HepG2 (cell line): ENCODE results near the gene TOR4A. TPM values are rescaled to one million over a fixed set of nuclear protein-coding genes. Genes with fewer than 3 reads are reported as not detected.
A peak's percentile ranks its signal among the peaks of the same experiment; 100 is the strongest.

Experiments used
- CAMTA2 ChIP-seq: sonication (generic); formaldehyde crosslinking; IDR thresholded peaks from 2 replicates; pipeline ENCODE4 v1.4.0; 2020; ENCODE audit warnings: mild to moderate bottlenecking, missing genetic modification reagents, borderline replicate concordance
- GATAD2A ChIP-seq: IDR thresholded peaks from 2 replicates; pipeline ENCODE4 v1.6.1; 2016
- HOXA3 ChIP-seq: sonication (generic); formaldehyde crosslinking; IDR thresholded peaks from 2 replicates; pipeline ENCODE4 v1.5.0; 2020; ENCODE audit warnings: missing genetic modification reagents
- KAT8 ChIP-seq: IDR thresholded peaks from 2 replicates; pipeline ENCODE4 v1.6.1; 2016; ENCODE audit warnings: missing genetic modification reagents, missing compliant biosample characterization
- KLF16 ChIP-seq, 2 experiments: sonication (generic) in 1 of 2; formaldehyde crosslinking in 1 of 2; IDR thresholded peaks; 2 replicates each; pipeline versions ENCODE4 v1.6.1 to v1.8.0; 2016 to 2023; ENCODE audit warnings: missing genetic modification reagents in 2 of 2, missing compliant biosample characterization in 1 of 2
- NCOA1 ChIP-seq: sonication (generic); formaldehyde crosslinking; IDR thresholded peaks from 2 replicates; pipeline ENCODE4 v1.9.0; 2021; ENCODE audit warnings: missing genetic modification reagents
- RAD21 ChIP-seq: fragments of 450-650 bp; formaldehyde crosslinking; IDR thresholded peaks from 2 replicates; pipeline ENCODE4 v1.5.0; 2020; ENCODE audit warnings: mild to moderate bottlenecking
- RNF2 ChIP-seq: fragments of 450-650 bp; conservative IDR thresholded peaks from 2 replicates; pipeline ENCODE4 v1.6.1; 2016; ENCODE audit warnings: low read depth
- WIZ ChIP-seq: sonication (generic); formaldehyde crosslinking; IDR thresholded peaks from 2 replicates; pipeline ENCODE4 v1.5.1; 2020; ENCODE audit warnings: mild to moderate bottlenecking, missing genetic modification reagents
- XBP1 ChIP-seq: sonication (generic); formaldehyde crosslinking; IDR thresholded peaks from 2 replicates; pipeline ENCODE4 v1.5.0; 2020; ENCODE audit warnings: missing genetic modification reagents
- YY1 ChIP-seq: IDR thresholded peaks from 2 replicates; pipeline ENCODE4 v1.6.1; 2011; ENCODE audit warnings: low read length, low read depth, moderate library complexity, mild to moderate bottlenecking; ENCODE audit not compliant: insufficient read depth, insufficient replicate concordance
- ZNF256 ChIP-seq: sonication (generic); formaldehyde crosslinking; conservative IDR thresholded peaks from 2 replicates; pipeline ENCODE4 v1.4.0; 2020; ENCODE audit warnings: missing genetic modification reagents
- ZNF264 ChIP-seq: sonication (generic); formaldehyde crosslinking; IDR thresholded peaks from 2 replicates; pipeline ENCODE4 v1.4.0; 2020; ENCODE audit warnings: missing genetic modification reagents
- ZNF431 ChIP-seq: sonication (generic); formaldehyde crosslinking; IDR thresholded peaks from 2 replicates; pipeline ENCODE4 v1.9.0; 2022; ENCODE audit warnings: missing genetic modification reagents, low read depth, mild to moderate bottlenecking, borderline replicate concordance
- ZNF558 ChIP-seq: sonication (generic); formaldehyde crosslinking; IDR thresholded peaks from 2 replicates; pipeline ENCODE4 v1.9.0; 2022; ENCODE audit warnings: mild to moderate bottlenecking, missing genetic modification reagents, borderline replicate concordance
- ZNF589 ChIP-seq: sonication (generic); formaldehyde crosslinking; conservative IDR thresholded peaks from 2 replicates; pipeline ENCODE4 v1.8.0; 2022; ENCODE audit warnings: mild to moderate bottlenecking, moderate library complexity, missing genetic modification reagents
- ZNF761 ChIP-seq: sonication (generic); formaldehyde crosslinking; conservative IDR thresholded peaks from 2 replicates; pipeline ENCODE4 v1.4.0; 2020; ENCODE audit warnings: mild to moderate bottlenecking, missing genetic modification reagents
- ZNF788 ChIP-seq: sonication (generic); formaldehyde crosslinking; IDR thresholded peaks from 2 replicates; pipeline ENCODE4 v1.5.0; 2020; ENCODE audit warnings: mild to moderate bottlenecking, missing genetic modification reagents, borderline replicate concordance
- ZNF839 ChIP-seq: sonication (generic); formaldehyde crosslinking; IDR thresholded peaks from 2 replicates; pipeline ENCODE4 v1.4.0; 2020; ENCODE audit warnings: missing genetic modification reagents, mild to moderate bottlenecking, borderline replicate concordance
- ZZZ3 ChIP-seq: sonication (generic); formaldehyde crosslinking; IDR thresholded peaks from 2 replicates; pipeline ENCODE4 v1.4.0; 2020; ENCODE audit warnings: missing genetic modification reagents, mild to moderate bottlenecking, borderline replicate concordance
- polyA plus RNA-seq, 8 experiments: library from polyadenylated mRNA; depleted of rRNA in 3 of 8; stranded (reverse) in 7 of 8; unstranded in 1 of 8; fragments of >200 nt; fragmentation: Illumina TruSeq in 4 of 8; extraction: Trizol in 4 of 8; gene quantifications; 2 replicates each; pipeline versions ENCODE4 v1.2.1 to v1.2.3, GENCODE V29; 2011 to 2016; ENCODE audit warnings: low read depth in 4 of 8, missing spikeins in 1 of 8, mixed read lengths in 1 of 8; ENCODE audit not compliant: insufficient read depth in 1 of 8
- total RNA-seq, 5 experiments: library from RNA; depleted of rRNA; stranded (reverse); fragments of >200 nt; fragmentation: Illumina TruSeq; extraction: Trizol; gene quantifications; 2 replicates each; pipeline ENCODE4 v1.2.3, GENCODE V29; 2016; ENCODE audit warnings: low read depth in 1 of 5
- TF ChIP-seq, protein P1 (sequence below): sonication (generic); formaldehyde crosslinking; IDR thresholded peaks from 2 replicates; pipeline ENCODE4 v1.4.0; 2020; ENCODE audit warnings: missing genetic modification reagents, low read depth, mild to moderate bottlenecking, borderline replicate concordance
- TF ChIP-seq, protein P2 (sequence below): fragments of 450-650 bp; IDR thresholded peaks from 2 replicates; pipeline ENCODE4 v1.6.1; 2017; ENCODE audit warnings: mild to moderate bottlenecking
- TF ChIP-seq, protein P3 (sequence below): IDR thresholded peaks from 2 replicates; pipeline ENCODE4 v1.6.1; 2016; ENCODE audit warnings: low read depth, borderline replicate concordance
- TF ChIP-seq, protein P4 (sequence below): sonication (generic); formaldehyde crosslinking; IDR thresholded peaks from 2 replicates; pipeline ENCODE4 v1.8.1; 2023; ENCODE audit warnings: mild to moderate bottlenecking, missing genetic modification reagents

The TOR4A gene
- total and polyA plus RNA-seq, 2 of the 13 experiments (the other 11 are each of a cell fraction or from before 2014, with no cell fraction given), result 11.1 to 14.2 TPM

DNA sequence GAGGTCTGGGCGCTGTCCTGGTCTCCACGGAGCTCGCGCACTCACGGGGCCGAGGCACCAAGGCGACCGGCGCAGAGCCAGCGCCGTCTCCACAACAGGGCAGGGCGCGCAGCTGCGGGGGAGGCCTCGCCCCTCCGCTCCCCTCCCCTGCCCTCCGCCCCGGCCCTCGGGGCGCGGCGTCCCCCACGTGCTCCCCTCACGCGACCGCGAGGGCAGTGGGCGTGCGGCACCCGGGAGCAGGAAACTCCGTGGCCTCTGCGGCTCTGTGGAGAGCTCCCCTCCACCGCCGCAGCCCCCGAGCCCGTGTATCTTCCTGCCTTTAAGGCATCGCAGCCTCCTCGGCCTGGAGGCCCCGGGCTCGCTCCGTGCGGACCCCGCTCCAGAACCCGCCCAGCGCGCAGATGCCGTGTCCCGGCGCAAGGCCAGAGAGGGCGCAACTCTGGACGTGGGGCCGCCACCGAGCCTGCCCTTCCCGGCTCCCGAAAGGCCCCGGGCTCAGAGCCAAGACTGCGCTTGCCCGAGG is 37.1 kb upstream of the TOR4A start (continued):
- TF ChIP-seq KLF16 (CRISPR knock-in tag; IDR thresholded peaks at IDR 0.05) (peak in 1 of 2 experiments; percentile 40; a peak in 1 of 4 replicates), ZNF589 (CRISPR knock-in tag) (0 out of 2 replicates have a peak, but pooled peaks have one; percentile 43), ZNF839 (peak; percentile 86; the same call in 1 of the 2 replicates), KAT8 (CRISPR knock-in tag) (peak; percentile 40; the same call in 1 of the 2 replicates), ZNF761 (CRISPR knock-in tag) (peak; percentile 94), ZNF256 (CRISPR knock-in tag) (0 out of 2 replicates have a peak, but pooled peaks have one; percentile 24), ZNF431 (CRISPR knock-in tag) (peak; percentile 69; the same call in 1 of the 2 replicates), XBP1 (CRISPR knock-in tag) (no peak), RAD21 (CRISPR knock-in tag) (peak; percentile 66; the same call in 1 of the 2 replicates), RNF2 (peak; percentile 92), YY1 (peak; percentile 29), NCOA1 (CRISPR knock-in tag) (peak; percentile 89; the same call in 1 of the 2 replicates), HOXA3 (peak; percentile 61), ZNF788 (peak; percentile 88), ZNF558 (CRISPR knock-in tag) (peak; percentile 63; the same call in 1 of the 2 replicates), CAMTA2 (CRISPR knock-in tag) (0 out of 2 replicates have a peak, but pooled peaks have one; percentile 28), ZNF264 (CRISPR knock-in tag) (peak; percentile 82; the same call in 1 of the 2 replicates), WIZ (CRISPR knock-in tag) (peak; percentile 64), GATAD2A (CRISPR knock-in tag) (peak; percentile 46), ZZZ3 (CRISPR knock-in tag) (peak; percentile 63)
- TF ChIP-seq, protein P1, sequence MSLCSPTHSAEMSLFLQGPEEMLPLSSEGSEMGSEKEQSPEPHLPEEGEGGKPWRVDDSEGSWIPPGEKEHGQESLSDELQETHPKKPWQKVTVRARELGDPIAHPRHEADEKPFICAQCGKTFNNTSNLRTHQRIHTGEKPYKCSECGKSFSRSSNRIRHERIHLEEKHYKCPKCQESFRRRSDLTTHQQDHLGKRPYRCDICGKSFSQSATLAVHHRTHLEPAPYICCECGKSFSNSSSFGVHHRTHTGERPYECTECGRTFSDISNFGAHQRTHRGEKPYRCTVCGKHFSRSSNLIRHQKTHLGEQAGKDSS, result 0 out of 2 replicates have a peak, but pooled peaks have one; percentile 75
- TF ChIP-seq, protein P2, sequence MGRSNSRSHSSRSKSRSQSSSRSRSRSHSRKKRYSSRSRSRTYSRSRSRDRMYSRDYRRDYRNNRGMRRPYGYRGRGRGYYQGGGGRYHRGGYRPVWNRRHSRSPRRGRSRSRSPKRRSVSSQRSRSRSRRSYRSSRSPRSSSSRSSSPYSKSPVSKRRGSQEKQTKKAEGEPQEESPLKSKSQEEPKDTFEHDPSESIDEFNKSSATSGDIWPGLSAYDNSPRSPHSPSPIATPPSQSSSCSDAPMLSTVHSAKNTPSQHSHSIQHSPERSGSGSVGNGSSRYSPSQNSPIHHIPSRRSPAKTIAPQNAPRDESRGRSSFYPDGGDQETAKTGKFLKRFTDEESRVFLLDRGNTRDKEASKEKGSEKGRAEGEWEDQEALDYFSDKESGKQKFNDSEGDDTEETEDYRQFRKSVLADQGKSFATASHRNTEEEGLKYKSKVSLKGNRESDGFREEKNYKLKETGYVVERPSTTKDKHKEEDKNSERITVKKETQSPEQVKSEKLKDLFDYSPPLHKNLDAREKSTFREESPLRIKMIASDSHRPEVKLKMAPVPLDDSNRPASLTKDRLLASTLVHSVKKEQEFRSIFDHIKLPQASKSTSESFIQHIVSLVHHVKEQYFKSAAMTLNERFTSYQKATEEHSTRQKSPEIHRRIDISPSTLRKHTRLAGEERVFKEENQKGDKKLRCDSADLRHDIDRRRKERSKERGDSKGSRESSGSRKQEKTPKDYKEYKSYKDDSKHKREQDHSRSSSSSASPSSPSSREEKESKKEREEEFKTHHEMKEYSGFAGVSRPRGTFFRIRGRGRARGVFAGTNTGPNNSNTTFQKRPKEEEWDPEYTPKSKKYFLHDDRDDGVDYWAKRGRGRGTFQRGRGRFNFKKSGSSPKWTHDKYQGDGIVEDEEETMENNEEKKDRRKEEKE, result no peak
- TF ChIP-seq, protein P3, sequence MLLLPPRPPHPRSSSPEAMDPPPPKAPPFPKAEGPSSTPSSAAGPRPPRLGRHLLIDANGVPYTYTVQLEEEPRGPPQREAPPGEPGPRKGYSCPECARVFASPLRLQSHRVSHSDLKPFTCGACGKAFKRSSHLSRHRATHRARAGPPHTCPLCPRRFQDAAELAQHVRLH, result 0 out of 2 replicates have a peak, but pooled peaks have one; percentile 42
- TF ChIP-seq, protein P4, sequence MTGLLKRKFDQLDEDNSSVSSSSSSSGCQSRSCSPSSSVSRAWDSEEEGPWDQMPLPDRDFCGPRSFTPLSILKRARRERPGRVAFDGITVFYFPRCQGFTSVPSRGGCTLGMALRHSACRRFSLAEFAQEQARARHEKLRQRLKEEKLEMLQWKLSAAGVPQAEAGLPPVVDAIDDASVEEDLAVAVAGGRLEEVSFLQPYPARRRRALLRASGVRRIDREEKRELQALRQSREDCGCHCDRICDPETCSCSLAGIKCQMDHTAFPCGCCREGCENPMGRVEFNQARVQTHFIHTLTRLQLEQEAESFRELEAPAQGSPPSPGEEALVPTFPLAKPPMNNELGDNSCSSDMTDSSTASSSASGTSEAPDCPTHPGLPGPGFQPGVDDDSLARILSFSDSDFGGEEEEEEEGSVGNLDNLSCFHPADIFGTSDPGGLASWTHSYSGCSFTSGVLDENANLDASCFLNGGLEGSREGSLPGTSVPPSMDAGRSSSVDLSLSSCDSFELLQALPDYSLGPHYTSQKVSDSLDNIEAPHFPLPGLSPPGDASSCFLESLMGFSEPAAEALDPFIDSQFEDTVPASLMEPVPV (CRISPR knock-in tag), result no peak; the same call in 1 of the 2 replicates
